Measurements from ENCODE around the gene ITFG1.

DNA sequence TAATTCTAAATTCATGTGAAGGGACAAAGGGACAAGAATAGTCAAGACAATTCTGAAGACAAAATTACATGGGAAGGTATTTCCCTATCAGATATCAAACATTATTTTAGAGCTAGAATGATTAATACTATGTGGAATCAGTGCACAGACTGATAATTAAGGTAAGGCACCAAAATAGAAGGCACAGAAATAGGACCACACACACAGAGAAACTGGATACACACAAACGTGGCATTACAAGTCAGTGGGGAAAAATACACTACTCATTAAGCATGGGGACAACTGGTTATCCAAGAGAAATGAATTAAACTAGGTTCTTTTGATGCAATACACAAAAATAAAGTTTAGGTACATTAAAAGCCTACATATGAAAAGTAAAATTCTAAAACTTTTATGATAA lies 184.3 kb downstream of the ITFG1 start:
- TF ChIP-seq, protein P1, sequence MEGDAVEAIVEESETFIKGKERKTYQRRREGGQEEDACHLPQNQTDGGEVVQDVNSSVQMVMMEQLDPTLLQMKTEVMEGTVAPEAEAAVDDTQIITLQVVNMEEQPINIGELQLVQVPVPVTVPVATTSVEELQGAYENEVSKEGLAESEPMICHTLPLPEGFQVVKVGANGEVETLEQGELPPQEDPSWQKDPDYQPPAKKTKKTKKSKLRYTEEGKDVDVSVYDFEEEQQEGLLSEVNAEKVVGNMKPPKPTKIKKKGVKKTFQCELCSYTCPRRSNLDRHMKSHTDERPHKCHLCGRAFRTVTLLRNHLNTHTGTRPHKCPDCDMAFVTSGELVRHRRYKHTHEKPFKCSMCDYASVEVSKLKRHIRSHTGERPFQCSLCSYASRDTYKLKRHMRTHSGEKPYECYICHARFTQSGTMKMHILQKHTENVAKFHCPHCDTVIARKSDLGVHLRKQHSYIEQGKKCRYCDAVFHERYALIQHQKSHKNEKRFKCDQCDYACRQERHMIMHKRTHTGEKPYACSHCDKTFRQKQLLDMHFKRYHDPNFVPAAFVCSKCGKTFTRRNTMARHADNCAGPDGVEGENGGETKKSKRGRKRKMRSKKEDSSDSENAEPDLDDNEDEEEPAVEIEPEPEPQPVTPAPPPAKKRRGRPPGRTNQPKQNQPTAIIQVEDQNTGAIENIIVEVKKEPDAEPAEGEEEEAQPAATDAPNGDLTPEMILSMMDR (IDR thresholded peaks at IDR 0.05) = no peak
- TF ChIP-seq POLR2A (IDR thresholded peaks at IDR 0.05) = no peak

Measured in right lobe of liver (tissue), 4 donors.